Panc1 (cell line): ENCODE measurements around the gene SIGMAR1.

Experiments used
- POLR2AphosphoS5 ChIP-seq: IDR thresholded peaks from 2 replicates; pipeline ENCODE4 v1.6.1; 2012; ENCODE audit warnings: mild to moderate bottlenecking, low read depth, low read length, moderate library complexity
- REST ChIP-seq, 2 experiments: IDR thresholded peaks; 2 replicates each; pipeline ENCODE4 v1.6.1; 2011 to 2012; ENCODE audit warnings: low read depth in 2 of 2, control low read depth in 1 of 2, low read length in 1 of 2, mild to moderate bottlenecking in 1 of 2, moderate library complexity in 1 of 2; ENCODE audit not compliant: insufficient read depth in 1 of 2
- TCF7L2 ChIP-seq: IDR thresholded peaks from 2 replicates; pipeline ENCODE4 v1.6.1; 2011; ENCODE audit warnings: mild to moderate bottlenecking, low read depth, low read length, inconsistent platforms
- TF ChIP-seq, protein P1 (sequence below): fragments of 450-650 bp; IDR thresholded peaks from 2 replicates; pipeline ENCODE4 v1.5.1; 2017; ENCODE audit warnings: mild to moderate bottlenecking

DNA sequence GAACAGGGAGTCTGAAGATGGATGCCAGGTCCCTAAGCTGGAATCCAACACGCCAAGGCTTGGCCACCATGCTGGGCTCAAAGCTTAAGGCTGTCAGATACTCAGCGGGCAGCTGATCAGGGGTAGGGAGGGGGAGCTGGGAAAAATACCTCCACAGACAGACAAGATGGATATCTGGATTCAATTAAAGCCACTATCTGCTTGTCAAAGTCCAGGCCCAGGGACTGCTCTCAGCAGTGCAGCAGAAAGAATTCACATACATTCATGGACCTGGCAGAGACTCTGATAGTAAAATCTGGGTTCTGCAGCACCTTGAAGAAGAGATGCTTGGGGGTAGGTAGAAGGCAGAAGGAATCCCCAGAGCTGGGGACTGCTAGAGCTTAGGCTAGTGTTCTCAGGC is 22.5 kb downstream of the SIGMAR1 start:
- TF ChIP-seq, protein P1, sequence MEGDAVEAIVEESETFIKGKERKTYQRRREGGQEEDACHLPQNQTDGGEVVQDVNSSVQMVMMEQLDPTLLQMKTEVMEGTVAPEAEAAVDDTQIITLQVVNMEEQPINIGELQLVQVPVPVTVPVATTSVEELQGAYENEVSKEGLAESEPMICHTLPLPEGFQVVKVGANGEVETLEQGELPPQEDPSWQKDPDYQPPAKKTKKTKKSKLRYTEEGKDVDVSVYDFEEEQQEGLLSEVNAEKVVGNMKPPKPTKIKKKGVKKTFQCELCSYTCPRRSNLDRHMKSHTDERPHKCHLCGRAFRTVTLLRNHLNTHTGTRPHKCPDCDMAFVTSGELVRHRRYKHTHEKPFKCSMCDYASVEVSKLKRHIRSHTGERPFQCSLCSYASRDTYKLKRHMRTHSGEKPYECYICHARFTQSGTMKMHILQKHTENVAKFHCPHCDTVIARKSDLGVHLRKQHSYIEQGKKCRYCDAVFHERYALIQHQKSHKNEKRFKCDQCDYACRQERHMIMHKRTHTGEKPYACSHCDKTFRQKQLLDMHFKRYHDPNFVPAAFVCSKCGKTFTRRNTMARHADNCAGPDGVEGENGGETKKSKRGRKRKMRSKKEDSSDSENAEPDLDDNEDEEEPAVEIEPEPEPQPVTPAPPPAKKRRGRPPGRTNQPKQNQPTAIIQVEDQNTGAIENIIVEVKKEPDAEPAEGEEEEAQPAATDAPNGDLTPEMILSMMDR = no peak
- TF ChIP-seq REST (IDR thresholded peaks at IDR 0.05; ENCODE audit: insufficient read depth in 1 of 2, low read depth in 2 of 2, low read length in 1 of 2) (no peak), TCF7L2 (no peak), POLR2AphosphoS5 (no peak)
